Astrocyte (in vitro differentiated cells and primary cell): ENCODE measurements around the gene KLHL25.

Source experiments
- CTCF ChIP-seq: IDR thresholded peaks from 2 replicates; pipeline ENCODE4 v1.5.1; 2011; ENCODE audit warnings: low read depth, mild to moderate bottlenecking, inconsistent platforms, low read length, moderate library complexity; ENCODE audit not compliant: insufficient read depth
- EZH2 ChIP-seq: IDR thresholded peaks from 2 replicates; pipeline ENCODE4 v1.6.1; 2012; ENCODE audit warnings: mild to moderate bottlenecking, low read length, inconsistent platforms; ENCODE audit not compliant: insufficient read depth

GRCh38 chr15:85794598-85795336 is at the start of gene KLHL25:
- TF ChIP-seq CTCF (no peak), EZH2 (no peak)
